ENCODE results near the gene KYAT1.

Gene KYAT1

DNA sequence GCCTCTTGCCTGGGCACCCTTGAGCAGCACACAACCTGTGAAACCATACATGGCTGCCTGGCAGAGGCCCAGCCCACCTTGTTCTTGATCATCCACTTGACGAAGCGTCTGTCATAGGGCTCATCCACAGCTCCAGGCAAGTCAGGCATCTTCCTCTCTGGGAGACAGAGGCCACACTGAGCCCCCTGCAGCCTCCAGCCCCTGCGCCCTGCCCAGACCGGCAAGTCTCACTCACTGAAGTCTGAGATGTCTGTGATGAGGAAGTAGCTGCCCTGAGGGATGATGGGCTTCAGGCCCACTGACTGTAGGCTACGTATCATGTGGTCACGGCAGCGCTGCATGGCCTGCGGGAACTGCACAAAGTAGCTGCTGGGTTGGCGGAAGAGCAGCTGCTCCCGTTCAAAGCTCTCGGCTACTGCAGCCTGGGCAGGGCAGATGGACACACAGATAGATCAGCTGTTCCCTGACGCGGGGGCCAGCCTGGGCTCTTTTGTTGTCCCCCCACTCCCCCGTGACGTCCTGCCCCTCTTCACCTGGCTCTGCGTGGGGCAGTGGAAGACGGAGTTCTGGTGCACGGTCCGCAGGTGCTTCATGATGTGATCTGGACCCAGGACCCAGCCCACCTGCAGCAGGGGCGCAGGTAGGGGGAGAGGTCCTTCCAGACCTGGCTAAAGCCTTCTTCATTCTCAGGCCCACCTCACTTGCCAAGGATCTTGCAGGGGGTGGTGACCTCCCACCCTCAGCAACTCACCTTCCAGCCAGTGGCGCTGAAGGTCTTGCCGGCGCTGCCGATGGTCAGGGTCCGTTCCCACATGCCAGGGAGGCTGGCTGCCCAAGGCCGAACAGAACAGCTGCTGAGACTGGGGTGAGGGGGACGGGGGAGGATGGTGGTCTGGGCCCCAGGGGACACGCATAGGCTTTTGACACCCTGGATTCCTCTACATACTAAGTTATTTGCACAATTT is 46.2 kb downstream of the KYAT1 start:
- no peak for DNase-seq

DNA sequence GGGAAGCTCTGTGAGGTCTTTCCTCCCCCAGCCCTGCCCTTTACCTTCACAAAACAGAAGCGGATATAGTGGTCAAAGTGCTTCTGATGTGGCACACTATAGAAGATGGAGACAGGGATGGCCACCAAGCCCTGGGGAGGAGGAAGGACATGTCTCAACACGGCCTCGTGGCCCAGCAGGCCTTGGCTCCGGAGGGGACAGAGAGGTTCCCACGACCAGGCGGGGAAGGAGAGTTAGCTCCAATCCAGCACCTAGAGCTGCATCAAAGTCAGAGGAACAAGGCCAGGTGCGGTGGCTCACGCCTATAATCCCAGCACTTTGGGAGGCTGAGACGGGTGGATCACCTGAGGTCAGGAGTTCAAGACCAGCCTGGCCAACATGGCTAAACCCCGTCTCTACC is 48.1 kb downstream of the KYAT1 start:
- DNase-seq, result no peak

DNA sequence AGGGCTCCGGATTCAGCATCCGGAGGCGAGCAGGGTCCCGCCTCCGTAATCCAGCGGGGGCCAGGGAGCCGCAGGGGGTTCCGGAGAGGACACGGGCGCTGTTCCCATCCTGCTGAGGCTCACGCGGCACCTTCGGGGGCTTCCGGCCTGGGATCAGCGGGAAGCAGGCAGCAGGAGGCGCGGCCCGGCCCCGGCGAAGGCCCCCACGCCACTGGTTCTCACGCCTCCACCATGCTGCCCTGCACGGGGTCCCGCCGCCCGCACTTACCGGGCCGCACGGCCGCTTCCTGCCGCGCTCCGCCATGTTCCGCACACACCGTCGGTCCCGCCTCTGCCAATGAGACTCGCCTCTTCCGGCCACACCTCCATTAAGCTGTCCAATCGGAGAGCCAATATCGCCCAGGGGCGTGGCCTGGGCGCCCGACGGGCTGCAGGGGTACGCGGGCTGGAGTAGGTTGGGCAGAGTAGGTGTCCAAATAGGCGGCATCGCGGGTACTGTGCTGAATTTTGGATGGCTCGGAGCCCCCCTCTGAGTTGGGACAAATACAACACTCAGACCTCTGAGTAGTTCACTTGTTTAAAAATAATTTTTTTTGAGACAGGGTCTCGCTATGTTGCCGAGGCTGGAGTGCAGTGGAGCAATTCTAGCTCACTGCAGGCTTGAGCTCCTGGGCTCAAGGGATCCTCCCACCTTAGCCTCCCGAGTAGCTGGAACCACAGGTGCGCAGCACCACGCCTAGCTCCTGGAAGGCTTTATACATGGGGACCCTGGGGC is 52.1 kb downstream of the KYAT1 start, which contains the start of gene SPOUT1:
Gene SPOUT1, minus strand, starts transcription at position 318 of the 775 bp plus-strand sequence. Its CDS starts 14 bp downstream, at position 304.
- DNase-seq, result peak; percentile 91 to 93

DNA sequence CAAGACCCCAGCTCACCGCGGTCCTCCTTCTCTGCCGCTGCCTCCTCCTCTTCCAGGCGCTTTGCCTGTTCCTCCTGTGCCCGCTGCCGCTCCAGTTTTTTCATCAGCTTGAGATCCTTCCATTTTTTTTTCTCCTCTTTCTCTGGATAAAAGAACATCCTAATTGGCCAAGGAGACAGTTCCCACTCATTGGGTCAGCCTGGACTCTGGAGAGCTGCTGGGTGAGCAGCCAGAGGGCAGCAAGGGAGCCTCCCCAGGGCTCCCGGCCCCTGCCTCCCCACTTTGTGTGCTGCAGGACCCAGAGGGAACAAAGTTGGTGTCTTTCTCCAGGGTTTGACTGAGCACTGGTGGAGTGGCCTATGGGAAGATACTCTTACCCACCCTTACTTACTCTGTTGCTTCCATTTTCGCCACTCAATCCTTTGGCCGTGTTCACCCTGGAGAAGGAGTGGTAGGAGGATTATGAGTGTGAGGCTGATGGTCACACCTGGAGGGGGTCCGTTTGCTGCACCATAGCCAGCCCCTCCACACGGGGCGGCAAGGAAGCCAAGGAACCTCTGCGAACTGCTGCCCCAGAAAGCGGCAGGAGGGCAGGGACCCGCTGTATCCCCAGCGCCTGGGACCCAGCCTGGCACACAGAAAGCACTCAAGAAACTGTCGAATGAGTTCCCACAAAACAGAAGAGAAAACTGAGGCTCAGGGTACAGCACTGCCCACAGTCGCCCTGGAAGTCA is 52.9 kb downstream of the KYAT1 start:
- DNase-seq, result no peak

DNA sequence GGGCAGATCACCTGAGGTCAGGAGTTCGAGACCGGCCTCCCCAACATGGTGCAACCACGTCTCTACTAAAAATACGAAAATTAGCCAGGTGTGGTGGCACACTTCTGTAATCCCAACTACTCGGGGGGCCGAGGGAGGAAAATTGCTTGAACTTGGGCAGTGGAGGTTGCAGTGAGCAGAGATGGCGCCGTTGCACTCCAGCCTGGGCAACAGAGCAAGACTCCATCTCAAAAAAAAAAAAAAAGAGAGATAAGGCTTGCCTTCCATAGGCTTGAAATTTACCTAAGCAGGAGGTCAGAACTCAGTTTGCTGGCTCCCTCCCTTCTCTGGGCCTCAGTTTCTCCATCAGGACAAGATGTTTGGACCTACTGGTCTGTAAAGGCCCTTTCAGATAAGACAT is 53.5 kb downstream of the KYAT1 start:
- no peak for DNase-seq

DNA sequence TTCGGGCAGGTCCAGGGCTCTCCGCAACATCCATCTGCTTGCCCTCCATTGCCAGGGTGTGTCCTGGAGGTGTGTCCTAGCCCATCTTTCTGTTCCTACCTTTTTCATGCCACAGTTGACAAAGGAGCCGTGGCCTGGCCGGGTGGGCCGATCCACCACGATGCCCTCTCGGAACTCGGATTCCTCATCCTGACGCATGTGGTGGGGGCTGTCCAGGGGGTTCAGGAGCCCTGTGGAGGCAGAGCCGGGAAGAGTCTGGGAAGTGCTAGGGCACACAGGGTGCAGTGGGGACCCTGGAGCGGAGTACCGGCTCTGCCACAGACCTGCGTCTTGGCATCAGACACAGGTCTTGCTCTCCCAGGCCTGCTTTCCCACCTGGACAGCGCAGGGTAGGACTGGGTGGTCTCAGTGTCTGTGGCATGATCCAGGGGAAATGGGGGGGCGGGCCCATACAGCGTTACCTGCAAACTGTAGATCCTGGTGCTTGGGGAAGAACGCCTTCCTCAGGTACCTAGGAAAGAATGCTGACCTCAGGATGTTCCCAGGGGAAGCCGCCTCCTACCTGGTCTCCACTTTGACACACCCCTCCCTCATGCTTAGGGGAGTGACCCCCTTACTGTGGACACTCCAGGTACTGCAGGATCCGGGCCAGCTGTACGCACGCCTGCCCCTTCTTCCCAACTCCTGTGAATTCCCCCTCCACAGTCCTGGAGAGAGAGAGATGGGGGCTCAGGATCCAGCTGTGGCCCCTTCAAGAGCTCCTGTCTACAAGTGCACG is 55.6 kb downstream of the KYAT1 start:
- no peak for DNase-seq

DNA sequence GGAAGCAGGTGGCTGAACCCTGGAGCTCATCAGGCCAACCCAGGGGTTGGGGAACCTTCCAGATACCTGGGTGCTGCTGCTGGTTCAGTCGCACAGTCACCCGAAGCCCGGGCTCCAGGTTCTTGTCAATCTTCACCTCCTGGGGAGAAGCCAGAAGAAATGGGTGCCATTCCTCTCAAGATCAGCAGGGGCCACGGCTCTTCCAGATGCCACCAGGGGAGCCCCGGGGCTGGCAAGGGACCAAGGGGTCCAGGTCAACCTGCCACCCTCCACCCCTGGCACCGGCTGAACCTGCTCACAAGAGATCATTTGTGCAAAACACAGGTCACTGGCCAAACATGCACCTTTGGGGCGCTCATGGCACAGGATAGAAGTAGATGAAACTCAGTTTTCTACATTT is 56.8 kb downstream of the KYAT1 start:
- DNase-seq, result no peak

DNA sequence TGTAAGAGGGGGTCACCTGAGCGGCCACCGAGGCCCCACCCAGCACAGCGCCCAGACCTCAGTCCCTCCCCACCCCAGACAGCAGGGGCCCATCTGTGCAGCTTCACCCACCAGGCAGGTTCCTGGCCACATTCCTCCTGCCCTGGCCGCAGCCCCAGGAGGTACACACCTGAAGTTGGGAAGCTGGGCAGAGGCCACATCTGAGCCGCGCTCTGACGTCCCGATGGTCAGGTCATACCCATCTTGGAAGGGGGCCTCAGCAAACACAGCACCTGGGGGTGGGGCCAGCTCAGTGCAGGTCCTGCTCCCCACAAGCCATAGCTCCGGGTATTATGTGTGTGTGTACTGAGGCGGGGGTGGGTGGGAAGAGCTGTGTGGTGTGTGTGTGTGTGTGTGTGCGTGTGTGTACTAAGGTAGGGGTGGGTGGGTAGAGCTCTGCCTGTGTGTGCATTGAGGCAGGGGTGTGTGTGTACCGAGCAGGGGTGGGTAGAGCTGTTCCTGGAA is 57.8 kb downstream of the KYAT1 start:
- DNase-seq, result no peak

DNA sequence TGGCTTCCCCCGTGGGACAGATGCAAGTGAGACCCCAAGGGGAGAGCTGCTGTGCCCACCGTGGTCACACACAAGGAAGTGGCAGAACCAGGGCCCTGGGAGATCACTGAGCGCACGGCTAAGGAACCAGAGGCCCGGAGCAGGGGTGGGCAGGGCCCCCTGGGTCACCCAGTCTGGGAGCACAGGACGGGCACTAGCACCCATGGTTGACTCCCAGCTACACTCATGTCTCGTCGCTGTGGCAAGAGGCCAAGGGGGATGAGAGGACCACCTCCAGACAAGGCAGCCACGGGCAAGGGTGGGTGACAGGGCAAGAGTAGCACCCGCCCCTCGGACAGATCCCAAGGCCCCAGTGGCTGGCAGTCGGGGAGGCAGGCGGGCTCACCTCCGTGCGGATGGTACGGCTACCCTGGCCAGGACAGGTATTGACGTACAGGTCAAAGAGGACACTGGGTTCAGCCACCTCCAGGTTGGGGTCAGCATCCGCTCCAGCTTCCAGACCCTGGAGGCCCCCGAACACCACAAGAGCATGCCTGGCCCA is 58.3 kb downstream of the KYAT1 start:
- no peak for DNase-seq

DNA sequence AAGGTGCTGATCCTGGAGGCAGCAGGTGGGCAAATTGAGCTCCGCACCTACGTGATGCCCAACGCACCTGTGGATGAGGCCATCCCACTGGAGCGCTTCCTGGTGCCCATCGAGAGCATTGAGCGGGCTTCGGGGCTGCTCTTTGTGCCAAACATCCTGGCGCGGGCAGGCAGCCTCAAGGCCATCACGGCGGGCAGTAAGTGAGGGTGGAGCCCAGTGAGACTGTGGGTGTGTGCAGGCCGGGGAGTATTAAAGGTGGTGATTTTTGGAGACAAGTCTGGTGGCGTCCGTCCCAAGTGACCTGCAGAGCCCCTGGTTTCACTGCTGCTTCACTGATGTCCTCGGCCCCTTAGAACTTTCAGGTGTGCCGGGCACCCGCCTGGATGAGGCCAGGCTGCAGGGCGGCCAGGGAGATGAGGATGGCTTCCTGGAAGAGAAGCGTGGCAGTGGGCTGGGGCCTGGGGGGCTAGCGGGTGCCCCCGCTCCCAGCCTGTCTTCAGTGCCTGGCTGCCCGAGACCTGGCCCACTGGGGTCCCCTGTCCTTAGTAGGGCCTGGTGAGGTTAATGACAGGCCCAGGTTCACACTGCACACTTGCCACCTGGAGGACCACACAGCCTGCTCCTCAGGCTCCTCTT is 59.2 kb downstream of the KYAT1 start:
- DNase-seq, result no peak

DNA sequence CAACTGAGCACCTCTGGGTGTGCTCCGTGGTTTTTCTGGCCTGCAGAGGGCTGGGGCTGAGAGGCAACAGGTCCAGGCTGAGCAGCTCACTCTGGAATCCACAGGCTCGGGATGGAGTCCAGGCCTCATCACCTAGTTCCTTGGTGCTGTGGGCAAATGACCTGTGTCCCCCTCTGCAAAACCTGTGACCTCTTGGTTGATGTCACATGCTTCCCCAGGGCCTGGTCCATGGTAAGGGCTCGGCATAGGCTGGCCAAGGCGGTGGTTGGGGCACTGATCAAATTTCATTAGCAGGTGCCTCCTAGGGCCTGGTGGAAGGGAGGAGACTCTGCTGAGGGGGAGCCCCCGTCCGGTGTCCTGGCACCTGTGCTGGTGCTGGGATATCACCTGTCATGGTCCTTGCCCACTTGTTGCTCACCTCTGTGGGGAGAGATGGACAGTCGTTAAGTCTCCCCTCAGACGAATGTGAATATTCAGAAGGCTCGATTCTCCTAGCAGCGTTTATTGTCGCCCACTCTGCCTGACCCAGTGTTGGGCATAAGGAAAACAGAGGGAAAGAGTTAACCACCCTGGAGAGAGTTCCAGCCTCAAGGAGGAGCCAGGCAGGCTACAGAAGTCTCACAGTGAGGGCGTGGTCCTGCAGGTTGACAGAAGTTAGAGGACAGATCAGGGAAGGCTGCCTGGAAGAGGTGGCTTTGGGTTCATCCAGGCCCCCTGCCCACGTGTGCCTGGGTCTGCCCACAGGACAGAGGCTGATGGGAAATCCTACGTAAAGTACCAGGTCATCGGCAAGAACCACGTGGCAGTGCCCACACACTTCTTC is 60.0 kb downstream of the KYAT1 start:
- DNase-seq, result no peak

DNA sequence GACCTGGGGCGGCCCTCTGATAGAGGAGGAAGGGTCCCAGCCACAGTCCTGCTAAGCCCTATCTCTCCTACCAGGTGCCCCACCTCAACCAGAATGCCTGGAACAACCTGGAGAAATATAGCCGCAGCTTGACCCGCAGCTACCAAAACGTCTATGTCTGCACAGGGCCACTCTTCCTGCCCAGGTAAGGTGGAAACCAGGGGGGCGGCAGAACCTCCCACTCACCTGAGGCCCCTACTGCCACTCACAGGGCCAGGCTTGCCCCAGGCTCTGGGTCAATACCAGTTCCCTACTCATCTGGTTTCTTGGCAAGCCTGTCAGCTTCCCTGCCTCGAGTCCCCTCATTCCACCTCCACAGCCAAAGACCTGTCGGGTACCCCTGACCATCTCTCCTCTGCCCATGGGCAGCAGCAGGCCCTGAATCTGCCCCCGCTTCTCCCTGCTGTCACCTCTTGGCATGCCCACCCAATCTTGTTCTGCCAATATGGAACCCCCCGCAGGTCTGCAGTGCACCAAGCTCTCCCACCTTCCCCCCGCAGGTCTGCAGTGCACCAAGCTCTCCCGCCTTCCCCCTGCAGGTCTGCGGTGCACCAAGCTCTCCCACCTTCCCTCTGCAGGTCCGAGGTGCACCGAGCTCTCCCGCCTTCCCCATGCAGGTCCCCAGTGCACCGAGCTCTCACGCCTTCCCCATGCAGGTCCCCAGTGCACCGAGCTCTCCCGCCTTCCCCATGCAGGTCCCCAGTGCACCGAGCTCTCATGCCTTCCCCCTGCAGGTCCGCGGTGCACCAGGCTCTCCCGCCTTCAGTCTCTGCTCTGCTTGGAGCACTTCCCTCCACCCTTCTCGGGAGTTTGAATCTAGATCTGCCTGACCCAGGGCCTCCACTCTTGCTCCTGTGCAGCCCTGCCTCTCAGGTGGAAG is 60.8 kb downstream of the KYAT1 start:
- DNase-seq, result no peak

DNA sequence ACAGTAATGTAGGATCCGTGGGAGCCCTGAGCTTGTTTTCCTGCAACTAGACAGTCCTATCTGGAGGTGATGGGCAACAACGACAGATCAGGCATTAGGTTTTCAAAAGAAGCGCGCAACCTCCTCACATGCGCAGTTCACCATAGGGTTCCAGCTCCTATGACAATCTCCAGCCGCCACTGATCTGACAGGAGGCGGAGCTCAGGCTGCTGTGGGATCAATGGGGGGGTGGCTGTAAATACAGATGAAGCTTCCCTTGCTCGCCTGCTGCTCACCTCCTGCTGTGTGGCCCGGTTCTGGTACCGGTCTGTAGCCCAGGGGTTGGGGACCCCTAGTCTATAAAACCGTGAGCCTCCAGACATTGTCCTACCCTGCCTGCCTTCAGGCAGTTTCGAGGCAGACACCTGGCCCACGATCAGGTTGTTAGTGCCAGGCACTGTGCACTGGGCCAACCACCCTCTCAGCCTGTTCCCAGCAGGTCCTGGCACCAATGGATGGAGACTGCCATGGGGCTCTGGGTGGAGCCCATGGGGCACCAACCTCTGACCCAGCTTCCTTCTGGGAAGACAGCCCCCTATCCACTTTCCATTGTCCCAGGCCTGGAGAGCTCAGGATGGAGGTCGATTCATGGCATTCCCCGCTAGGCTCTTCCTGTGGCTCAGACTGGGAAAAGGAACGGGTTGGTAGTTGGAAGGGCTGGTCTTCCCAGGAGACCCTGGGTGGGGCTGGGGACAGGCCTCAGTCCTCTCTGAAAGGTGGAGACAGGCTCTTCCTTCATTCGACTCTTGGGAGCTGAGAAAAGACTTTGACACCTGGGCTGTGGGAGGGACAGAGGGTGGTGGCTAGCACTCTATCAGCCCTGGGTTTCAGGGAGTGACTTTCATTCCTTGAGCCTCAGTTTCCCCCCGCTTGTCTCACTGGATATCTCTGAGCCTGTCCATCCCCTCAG is 61.8 kb downstream of the KYAT1 start:
- no peak for DNase-seq

DNA sequence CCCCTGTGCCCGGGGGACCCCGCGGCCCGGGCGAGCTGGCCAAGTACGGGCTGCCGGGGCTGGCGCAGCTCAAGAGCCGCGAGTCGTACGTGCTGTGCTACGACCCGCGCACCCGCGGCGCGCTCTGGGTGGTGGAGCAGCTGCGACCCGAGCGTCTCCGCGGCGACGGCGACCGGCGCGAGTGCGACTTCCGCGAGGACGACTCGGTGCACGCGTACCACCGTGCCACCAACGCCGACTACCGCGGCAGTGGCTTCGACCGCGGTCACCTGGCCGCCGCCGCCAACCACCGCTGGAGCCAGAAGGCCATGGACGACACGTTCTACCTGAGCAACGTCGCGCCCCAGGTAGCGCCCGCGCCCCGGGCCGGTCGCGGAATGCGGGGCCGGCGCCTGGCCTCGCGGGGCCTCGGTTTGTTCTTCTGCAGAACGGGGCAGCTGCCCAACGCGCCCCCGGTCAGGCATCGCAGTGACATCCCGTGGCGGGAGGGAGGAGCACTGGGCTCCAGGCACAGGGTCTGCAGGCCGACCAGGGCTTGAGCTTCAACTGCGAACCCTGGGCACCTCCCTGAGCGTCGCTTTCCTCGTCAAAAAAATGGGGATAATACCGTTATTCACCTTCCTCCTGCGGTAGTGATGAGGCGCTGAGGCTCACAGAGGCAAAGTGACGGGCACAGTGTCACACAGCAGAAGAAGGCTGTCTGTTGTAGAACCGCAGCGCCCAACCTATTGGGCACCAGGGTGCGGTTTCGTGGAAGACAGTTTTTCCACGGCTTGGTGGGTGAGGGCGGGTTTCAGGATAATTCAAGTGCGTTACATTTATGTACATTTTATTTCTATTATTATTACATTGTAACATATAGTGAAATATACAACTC is 62.7 kb downstream of the KYAT1 start:
- peak; percentile 30 to 44 for DNase-seq

DNA sequence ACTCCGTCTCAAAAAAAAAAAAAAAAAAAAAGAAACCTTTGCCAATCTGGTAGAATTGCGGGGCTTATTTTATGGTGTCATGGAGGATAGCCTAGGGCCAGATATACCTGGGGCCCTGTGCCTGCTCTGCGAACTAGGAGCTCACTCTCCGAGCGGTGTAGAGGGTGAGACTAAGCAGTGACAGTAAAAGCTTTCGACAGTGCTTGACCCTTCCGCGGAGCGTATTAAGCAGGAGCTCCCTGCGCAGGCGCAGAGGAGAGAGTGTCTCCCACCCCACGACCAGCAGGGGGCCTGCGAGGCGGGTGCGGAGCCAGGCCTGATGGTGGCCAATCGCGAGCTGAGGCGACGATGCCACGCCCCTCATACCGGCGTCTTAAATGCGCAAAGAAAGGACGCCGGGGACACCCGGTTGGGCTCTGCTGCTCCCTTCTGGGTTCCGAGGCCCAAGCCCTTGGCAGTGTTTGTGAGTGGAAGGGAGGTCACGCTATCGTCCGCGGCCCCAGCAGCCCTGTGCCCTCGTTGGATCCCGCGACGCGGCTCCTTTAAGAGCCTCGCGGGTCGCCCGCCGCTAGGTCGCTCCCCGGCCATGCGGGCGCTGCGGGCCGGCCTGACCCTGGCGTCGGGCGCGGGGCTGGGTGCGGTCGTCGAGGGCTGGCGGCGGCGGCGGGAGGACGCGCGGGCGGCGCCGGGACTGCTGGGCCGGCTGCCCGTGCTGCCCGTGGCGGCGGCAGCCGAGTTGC is 63.5 kb downstream of the KYAT1 start, which contains the start of gene ENDOG:
Gene ENDOG, plus strand, starts transcription at position 402 of the 740 bp plus-strand sequence. Its CDS starts 185 bp downstream, at position 587.
- DNase-seq, result peak; percentile 96

DNA sequence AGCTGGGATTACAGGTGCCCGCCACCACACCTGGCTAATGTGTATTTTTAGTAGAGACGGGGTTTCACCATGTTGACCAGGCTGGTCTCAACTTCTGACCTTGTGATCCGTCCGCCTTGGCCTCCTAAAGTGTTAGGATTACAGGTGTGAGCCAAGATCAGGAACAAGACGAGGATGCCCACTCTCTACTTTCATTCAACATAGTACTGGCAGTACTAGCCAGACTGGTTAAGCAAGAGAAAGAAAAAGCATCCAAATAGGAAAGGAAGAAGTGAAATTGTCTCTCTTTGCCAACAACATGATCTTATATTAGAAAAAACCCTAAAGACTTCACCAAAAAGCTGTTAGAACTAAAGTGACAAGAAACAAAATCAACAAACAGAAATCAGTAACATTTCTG is 70.9 kb downstream of the KYAT1 start:
- no peak for DNase-seq

Measured in stimulated activated CD4-positive, alpha-beta T cell treated with anti-CD3 and anti-CD28 coated beads, Interleukin-4, amount 100 ng/mL, for 4 hours (primary cell).